ENCODE measurements around the gene SH3TC1.

Gene SH3TC1

DNA sequence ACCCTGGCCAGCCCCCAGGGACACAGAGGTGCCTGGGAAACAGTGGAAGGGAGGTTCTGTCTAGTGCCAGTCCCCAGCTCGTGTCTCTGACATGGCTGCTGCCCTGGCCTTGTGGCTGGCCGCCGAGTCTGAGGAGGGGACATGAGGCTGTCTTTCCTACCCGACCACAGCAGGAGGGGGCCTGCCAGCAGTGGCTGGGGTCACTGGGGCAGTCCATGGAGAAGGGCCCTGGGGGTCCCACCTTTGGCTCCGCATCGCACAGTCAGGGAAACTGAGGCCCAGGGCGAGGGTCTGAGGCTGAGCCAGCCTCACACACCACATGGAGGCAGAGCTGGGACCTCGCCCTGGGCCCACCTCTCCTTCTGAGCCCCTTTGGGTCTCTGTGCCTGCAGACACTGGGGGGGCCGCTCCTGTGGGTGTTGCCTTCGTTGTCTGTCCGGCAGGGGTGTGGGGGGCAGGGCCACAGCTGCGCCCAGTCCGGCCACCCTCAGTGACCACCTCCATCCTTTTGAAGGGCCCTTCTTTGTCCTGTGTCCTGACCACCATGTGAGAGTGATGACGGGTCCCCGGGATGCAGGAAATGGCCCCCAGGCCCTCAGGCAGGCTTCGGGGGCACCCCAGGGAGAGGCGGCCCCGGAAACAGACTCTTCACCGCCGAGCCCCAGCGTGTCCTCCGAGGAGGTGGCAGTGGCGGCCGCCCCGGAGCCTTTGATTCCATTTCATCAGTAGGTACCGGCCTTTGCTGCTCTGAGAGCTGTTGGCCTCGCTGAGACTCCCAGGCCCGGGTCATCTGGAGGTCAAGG is 17.6 kb downstream of the SH3TC1 start:
- no peak for TF ChIP-seq CTCF (IDR thresholded peaks at IDR 0.05; ENCODE audit: low read depth, low read length)
- no peak overlapping the region for H3K4me3 ChIP-seq (ENCODE audit: low read depth, low read length)
- no peak for DNase-seq (ENCODE audit: low read depth, low spot score)
- in situ Hi-C loops (cut with HindIII; ENCODE audit: low sequenced_read_pairs): no loop called here

DNA sequence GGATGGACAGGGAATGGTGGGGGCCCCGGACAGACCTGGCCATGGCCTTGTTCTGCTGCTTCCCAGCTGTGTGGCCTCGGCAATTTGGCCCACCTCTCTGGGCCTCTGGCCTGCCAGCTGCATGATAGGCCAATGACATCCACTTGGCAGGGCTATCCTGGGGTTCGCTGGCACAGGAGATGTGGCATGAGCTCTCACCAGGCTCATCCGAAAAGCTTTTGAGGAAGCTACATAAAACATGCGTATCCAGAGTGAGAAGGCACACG is 18.1 kb downstream of the SH3TC1 start:
- TF ChIP-seq CTCF (IDR thresholded peaks at IDR 0.05; ENCODE audit: low read depth, low read length): no peak
- in situ Hi-C loops (cut with HindIII; ENCODE audit: low sequenced_read_pairs): no loop called here
- H3K4me3 ChIP-seq (ENCODE audit: low read depth, low read length): no peak overlapping the region
- no peak for DNase-seq (ENCODE audit: low read depth, low spot score)

- no peak overlapping the region for H3K4me3 ChIP-seq (ENCODE audit: low read depth, low read length)
- DNase-seq (ENCODE audit: low read depth, low spot score): no peak
- in situ Hi-C loops (cut with HindIII; ENCODE audit: low sequenced_read_pairs): no loop called here
- no peak for TF ChIP-seq CTCF (IDR thresholded peaks at IDR 0.05; ENCODE audit: low read depth, low read length)
Observed at GRCh38 chr4:8217871-8218270, 18.8 kb downstream of the SH3TC1 start.

GRCh38 chr4:8218371-8219031 is 19.4 kb downstream of the SH3TC1 start:
- DNase-seq (ENCODE audit: low read depth, low spot score): no peak
- no peak overlapping the region for H3K4me3 ChIP-seq (ENCODE audit: low read depth, low read length)
- in situ Hi-C loops (cut with HindIII; ENCODE audit: low sequenced_read_pairs): no loop called here
- TF ChIP-seq CTCF (IDR thresholded peaks at IDR 0.05; ENCODE audit: low read depth, low read length): no peak

- no peak for TF ChIP-seq CTCF (IDR thresholded peaks at IDR 0.05; ENCODE audit: low read depth, low read length)
- no peak for DNase-seq (ENCODE audit: low read depth, low spot score)
- no peak overlapping the region for H3K4me3 ChIP-seq (ENCODE audit: low read depth, low read length)
- in situ Hi-C loops (cut with HindIII; ENCODE audit: low sequenced_read_pairs): no loop called here
Observed at GRCh38 chr4:8219236-8219635, 20.1 kb downstream of the SH3TC1 start.

- no peak overlapping the region for H3K4me3 ChIP-seq (ENCODE audit: low read depth, low read length)
- in situ Hi-C loops (cut with HindIII; ENCODE audit: low sequenced_read_pairs): no loop called here
- no peak for TF ChIP-seq CTCF (IDR thresholded peaks at IDR 0.05; ENCODE audit: low read depth, low read length)
- DNase-seq (ENCODE audit: low read depth, low spot score): no peak
Observed at GRCh38 chr4:8220661-8221450, 21.8 kb downstream of the SH3TC1 start.
